GM19455 (cell line): Measurements from ENCODE around the gene HOXB8.

Source experiments
- ATAC-seq: cut with Tn5 transposase; IDR thresholded peaks from one replicate; pipeline ENCODE4 v1.9.1; 2021; ENCODE audit not compliant: unreplicated experiment

HOXB8 gene

DNA sequence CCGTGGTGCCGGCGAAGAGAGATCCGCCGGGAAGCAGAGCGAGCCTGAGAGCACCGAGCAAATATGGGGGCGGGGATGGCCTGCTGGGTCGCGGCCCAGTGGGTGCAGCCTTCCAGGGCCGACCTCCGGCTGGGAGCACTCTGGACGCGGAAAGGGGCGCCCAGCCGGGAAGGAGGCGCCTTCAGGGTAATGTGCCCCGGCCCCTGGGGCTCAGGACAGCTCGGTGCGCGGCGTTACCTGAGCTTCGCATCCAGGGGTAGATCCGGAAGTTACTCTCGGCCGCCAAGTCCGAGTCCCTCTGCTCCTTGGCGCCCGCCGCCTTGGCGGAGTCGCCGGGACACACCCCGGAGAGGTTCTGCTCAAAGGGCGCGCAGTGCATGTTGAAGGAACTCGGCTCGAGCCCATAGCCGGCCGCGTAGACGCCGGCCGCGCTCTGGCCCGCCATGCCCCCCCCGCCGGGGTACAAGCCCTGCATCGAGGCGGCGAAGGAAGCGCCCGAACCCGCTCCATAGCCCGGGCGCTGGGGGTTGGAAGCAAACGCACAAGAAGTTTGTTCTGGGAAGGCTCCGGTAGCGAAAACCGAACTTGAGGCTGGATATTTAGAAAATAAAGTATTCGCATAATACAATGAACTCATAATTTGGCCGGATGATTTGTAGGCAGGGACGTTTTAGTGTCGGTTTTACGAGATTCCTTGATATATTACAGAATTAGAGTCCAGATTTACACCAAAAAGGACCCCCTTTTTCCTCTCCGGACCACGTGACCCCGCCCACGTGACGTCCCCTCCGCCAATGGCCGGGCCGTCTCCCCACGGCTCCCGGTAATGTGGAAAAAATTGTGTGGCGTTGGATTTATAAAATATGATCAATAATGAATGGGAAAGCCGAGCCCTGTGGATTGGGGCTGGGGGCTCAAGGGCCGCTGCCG lies 4.5 kb downstream of the HOXB8 start, which contains the start of gene HOXB7:
HOXB7 (minus strand) TSS at position 736 of the 930 bp plus-strand sequence; CDS start at position 637, 99 bp downstream.
- ATAC-seq: no peak

DNA sequence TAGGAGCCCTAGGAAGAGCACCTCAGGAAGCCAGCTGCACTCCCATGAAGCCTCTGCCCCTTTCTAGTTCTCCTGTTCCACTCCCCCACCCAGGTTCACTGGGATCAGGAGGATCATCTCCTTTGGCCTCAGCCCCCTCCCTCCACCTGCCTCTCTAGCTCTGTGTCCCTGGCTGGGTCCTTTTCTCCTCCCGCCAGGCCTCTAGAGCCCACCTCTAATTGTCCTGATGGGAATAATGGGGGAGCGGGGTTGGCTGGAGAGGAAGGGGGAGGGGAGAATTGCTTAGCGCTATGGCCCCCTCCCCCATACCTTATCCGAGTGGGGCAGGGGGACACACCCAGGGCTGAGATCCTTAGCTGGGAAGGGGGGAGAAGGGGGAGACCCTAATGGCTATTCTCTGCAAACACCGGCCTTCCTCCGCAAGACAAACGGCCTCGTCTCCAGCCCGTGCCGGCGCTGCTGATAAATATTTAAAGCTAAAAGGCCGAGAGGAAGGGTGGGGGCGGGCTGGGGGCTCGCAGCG lies 5.3 kb downstream of the HOXB8 start:
- no peak for ATAC-seq

DNA sequence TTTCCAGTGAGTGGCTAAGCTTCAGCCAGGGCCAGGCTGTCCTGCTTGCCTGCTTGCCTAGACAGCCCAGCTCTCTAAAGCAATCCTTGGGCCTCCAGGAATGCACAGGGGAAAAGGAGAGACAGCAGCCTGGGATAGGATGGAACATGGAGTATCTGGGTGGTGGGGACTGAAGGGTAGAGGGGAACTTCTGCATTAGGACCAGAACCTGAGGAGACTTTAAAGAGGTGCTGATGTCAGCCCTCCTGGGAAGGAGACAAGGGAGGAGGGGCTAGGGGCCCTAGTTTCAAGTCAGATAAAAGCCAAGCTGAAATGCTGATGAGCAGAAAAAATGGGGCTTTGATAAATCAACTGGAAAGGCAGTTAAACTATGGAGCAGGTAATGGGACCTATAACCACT lies 6.1 kb downstream of the HOXB8 start:
- no peak for ATAC-seq

DNA sequence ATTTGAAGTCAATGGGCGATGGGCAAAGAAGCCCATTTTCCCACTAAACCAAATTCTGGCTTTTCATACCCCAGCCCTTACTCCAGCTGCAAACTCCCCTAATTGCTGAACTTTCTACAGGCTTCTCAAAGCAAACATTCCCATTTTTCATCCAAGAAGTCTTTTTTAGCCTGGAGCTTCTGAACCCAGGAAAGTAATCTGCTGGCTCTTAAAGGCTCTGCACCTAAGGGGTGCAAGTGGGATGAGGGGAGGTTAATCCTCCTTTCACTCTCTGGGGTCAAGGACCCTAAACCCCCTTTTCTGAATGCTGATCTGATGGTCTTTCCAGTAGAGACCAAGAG lies 6.6 kb downstream of the HOXB8 start:
- no peak for ATAC-seq

DNA sequence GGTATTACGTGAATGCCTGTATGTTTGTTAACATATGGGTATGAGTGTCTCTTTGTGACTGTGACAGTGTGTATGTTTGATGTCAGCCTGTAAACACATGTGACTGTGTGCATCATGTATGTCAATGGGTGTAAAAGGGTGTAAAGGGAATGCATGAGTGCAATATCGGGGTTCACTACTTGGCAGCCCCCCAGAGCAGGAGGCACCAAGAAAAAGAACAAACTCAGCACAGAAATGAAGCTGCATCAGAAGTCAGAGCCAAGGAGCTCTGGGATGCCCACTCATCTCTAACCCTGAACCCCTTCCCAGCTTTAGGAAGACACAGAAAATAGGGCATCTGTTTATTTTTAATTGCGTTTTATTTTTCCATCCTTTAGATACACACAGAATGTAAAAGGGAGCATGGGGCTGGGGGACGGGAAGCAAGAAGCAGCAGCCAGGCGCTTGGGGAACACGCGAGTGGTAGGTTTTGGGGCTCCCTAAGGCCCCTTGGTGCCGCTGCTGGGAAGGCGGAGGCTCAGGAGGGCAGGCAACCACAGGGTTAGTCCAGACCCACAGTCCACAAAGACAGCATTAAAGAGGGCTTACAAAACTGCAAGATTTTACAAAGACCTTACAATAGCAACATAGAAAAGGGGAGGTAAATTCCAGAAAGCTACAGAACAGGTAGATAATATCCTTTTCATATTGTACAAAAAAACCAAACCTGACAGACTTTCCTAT lies 8.0 kb downstream of the HOXB8 start:
- no peak for ATAC-seq

DNA sequence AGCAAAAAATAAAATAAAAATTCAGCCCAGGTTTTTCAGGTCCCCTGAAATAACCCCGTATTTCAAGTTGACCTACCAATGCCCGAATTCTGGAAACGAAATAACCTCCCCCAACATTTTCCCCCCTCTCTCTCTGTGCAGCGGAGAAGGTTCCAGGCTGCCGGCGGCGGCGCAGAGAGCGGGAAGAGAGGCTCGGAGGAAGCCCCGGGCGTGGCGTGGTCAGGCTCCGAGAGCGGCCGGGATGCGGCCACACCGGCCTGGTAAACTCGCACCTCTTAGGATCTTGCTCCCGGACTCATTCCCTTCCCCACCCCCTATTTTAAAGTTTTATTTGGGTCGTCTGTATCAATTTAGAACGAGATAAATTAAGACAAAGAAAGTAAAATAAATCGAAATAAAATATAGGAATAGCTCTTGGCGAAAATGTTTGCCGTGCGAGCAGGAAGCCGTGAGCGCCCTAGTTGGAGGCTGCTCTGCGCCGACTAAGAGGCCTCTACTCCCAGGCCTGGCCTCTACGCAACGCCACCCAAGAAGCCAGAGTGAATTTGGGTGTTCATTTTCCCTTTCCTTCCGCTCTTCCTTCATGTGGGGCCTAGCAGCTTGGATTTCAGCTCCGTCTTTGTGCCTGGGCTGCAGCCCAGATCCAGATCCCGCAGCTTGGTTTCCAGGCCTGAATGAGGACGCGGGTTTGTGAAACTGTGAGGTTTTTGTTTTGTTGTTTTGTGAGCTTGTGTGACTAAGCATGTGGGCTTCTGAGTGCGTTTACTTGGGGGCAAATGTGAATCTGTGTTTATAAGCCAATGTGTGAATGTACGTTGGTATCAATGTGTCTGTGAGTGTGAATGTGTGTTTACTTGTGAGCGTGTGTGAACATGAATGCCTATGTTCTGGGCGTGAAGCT lies 8.9 kb downstream of the HOXB8 start:
- ATAC-seq: no peak

DNA sequence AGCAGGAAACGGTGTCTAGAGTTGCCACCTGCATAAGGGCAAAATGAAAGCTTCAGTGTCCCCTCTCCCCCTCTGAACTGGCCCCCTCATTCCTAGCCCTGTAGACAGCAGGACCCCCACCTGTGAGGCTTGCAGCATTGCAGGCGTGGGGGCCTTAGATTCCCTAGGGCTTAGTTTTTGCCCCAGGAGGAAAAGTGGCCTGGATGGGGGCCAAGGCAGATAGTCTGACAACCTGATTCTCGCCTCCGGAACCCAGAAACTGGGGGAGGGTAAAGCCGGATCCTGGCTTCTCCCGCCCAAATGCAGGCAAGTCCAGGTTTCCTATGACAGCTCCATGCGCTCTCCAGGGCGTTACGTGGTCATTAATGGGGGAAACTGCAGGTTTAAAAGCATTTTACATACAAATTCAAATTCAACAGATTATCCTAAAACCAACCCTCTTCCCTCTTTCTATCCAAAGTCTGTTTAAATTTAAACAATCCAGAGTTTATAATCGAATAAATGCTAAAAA lies 9.6 kb downstream of the HOXB8 start:
- no peak for ATAC-seq

DNA sequence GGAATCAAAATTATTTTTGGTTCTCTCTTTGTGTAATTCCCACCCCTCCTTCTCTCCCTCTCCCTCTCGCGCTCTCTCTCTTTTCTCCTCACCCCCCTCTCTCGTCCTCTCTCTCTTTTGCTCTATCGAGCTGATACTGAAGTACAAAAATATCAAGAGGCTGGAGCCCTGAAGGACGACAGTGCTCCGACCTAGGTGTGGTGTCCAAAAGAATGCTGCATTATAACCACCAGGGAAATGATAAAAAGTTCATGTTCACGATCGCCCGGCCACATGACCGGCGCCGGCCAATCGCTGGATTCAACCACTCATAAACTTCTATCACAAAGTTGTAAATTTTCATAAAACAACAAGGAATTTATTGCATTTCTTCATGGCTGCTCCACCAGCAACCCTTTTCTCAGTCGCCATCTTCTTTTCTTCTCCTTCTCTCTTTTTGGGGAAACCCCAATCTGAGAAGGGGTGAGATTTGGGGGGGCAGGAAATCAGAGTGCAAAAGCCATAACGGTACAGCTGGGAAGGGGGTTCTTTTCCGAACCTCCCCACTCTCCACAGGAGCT lies 10.2 kb downstream of the HOXB8 start, which contains the start of gene HOXB6:
HOXB6 (minus strand) TSS at position 217 of the 560 bp plus-strand sequence. CDS start 6,836 bp downstream, outside the sequence.
- no peak for ATAC-seq

DNA sequence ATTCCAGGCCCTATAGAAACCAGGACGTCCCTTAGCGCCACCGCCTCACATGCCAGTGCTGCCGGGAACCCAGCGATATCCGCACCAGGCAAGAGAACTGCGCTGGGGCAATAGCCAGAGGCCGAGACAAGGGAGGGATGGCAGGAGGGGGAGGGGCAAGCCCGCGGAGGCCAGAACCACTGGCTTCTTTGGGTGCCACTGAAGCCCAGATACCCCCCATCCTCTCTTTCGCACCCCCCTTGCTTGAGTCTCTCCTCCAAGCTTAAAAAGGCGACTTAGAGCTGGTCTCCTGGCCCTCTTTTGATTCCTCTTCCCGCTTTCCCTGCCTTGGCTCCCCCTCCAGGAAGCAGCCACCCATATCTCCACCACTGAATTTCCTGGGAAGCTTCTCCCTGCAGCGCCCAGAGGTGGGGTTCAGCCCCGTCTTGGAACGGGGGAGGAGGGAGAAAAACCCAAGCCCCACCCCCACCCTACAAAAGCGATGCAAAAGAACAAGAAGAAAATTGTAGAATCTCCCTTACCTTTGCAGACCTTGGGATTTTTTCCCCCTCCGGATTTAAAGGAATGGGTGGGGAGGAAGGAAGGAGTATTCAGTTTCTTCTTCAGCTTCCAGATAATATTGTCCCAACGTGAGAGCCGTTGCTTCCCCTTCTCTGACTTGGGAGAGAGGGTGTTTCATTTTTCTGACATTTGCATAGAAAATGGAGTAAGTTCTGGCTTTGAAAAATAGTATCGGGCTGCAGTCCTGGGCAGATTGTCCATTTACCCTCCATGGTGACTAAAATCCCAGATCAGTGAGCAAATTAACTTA lies 10.9 kb downstream of the HOXB8 start:
- ATAC-seq: no peak

DNA sequence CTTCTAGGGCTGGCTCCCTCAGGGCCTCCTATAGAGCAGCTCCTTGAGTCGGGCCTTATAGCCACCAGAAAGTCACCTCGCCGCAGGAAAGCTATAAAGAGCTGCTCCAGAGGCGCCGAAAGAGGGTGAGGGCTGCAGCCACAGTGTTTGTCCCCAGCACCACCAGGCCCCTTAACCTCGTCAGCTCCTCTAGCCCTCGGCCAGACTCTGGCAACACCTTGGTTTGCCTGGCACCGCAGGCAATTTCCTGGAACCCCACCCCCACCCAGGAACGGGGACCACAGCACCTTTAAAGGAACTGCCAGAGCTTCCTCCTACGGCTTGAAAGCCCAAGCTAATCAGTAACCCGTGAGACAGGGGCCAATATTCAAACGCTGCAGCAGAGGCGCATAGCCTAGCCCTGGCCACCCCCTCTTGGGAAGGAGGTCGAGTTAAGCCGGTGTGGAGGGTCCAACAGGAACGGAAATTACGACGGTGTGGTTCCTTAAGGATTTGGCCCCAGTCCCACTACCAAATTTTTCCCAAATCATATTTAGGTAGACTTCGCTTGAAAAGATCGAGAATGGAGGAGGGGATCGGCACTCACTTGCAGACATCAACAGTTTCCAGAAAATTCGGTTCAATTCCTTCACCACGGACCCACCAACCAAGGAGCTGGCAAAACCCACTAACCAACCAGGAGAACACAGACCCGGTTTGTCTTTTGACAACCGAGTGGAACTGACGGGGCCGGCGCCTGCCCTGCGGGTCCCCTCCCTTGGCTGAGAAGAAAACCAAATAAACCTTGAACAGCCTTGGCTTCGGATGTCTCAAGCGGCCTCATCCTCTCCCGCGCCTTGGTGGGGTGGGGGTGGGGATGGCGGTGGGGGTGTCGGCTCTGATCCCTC lies 13.3 kb downstream of the HOXB8 start:
- no peak for ATAC-seq

DNA sequence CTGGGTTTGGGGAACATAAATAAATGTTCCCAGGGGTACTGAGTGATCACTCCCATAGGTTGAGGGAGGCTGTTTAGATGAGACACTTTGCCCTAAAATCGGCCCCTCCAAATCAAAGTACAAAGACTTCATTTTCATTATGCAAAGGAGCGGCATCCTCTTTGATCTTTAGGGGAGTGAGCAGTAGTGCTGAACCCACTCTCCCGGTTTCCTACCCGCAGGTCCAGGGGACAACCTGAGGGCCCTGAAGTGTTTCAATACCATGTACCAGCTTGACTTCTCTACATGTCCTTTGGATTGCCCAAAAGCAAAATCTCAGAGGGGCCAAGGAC lies 13.9 kb downstream of the HOXB8 start:
- no peak for ATAC-seq

DNA sequence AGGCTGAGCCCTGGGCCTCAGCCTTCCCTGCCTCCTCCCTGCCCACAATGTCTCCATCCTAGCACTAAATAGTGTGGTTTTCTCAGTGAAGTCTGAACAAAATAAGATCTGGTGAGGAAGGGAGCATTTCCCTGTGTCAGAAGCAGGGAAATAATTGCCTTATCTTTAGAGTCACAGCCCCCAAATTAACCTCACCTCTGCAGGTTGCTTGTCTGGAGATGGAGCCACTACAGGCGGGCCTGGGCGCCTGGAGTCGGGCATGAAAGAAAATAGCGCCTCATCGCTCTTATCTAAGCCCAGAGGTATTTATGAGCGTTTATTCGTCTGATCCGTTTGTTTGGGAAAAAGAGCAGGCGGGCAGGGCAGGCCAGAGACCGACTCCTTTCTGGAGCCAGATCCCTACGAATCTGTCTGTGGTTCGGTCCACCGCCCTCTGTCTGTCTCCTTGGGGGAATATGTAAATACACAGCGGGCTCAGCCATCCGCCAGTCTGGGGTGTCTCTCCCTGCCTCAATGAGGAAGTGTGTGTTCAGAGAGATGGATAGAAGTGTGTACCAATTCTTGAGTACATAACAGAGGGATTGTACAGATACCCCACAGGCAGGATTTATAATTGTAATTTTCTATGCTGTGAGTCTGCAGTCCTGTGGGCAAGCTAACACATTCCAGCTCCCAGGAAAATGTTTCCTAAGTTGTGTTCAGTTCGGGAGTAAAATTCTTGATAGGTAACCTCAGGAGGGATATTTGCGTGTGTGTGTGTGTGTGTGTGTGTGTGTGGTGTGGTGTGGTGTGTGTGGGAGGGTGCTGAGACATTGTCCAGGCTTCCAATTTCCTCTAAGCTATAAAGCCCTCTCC lies 14.6 kb downstream of the HOXB8 start:
- no peak for ATAC-seq

DNA sequence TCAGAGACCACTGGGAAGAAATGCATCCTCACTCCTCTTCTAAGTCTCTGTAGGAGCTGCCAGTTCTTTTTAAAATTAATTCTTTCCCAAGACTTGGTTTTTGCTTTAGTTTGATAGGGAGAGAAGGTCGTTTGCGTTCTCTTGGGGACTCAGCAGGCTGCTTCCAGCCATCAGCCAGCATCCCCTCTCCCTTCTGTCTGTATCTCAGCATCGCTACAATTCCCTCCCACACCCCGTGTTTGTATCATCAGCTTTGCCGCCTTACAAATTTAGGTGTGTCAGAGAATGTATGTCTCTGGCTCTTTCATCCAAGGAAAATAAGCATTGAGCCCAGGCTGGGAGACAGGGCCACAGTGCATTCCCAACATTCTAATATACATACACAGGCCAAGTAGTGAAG lies 15.7 kb downstream of the HOXB8 start:
- no peak for ATAC-seq

DNA sequence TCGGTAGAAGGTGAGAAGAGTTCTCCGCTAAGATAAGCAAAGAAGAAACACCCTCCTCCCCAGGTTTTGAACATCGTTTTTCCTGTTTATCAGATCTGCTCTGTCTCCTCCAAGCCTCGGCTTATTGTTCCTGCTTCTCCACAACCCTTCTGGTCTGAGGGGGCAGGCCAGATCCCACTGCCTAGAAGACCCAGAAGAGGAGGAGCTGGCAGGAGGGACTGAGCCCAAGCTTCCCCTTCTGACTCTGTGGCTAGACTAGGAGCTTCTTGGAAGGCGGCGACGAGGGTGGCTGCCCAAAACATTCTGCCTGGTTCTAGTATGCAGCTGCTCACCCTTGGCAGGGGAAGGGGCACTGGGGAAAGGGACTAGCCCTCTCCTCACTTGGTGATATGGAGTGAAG lies 16.4 kb downstream of the HOXB8 start:
- ATAC-seq: no peak

DNA sequence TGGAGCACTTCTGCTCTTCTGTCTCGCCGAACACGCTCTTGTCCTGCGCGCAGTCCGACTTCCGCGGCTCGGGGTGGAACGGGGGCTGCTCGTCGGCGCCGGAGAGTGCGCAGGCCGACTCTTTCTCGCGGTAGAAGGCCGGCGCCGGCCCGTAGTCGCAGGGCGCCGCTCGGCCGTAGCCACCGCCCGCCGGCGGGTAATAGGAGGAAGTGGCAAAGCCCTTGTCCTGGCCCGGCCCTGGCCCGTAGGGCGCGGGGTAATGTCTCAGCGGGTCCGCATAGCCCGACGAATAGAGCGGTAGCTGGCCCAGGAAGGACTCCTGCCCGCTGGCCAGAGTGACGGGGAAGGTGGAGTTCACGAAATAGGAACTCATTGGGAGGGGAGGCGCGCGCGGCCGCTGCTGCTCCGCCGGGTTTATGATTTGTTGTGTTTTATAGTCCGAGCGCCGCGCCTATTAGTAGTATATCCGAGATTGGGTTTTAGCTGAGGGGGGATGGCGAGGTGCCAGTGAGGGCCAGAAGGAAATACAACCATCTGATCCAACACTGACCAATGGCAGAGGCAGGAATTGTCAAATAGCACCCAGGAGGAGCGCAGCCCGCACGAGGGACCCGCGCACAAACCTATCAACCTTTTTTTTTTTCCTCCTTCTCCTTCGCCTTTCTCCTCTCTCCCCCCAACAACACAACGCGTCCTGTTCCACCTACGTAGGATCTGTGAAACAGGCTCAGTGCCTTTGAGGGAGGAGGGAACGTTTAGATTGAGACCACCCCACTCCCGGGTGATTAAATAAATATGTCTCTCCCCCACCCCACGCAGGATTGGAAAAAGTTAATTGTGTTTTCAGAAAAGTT lies 17.1 kb downstream of the HOXB8 start:
- no peak for ATAC-seq

DNA sequence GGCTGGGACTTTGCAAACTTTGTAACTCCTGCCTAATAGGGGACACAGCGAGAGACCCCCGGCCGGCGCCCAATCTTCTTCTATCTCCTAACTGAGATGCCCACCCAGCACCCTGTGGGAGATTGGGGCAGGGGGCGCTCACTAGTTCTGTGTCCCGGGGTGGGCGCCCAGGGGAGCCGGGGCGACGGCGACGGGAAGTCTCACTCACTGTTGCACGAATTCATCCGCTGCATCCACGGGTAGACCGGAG lies 17.6 kb downstream of the HOXB8 start:
- ATAC-seq: no peak
